Adrenal gland (tissue), 12 donors: ENCODE results near the gene FMNL2. TPM values are rescaled to one million over a fixed set of nuclear protein-coding genes. Genes with fewer than 3 reads are reported as not detected.
"Not testable (repeated sequence)": the region's sequence is repeated elsewhere in the genome, so short reads cannot be mapped to it uniquely, and the experiment has no call there.

Source experiments
- DNase-seq, 7 donors: peaks; one replicate each; pipeline ENCODE4 v3.0.0-alpha.2; 2019 to 2020
- H3K27ac ChIP-seq, 5 donors: fragments of 200-600 bp; sonication (generic) in 4 of 5; 1 replicate in 3 of 5; 2 replicates in 2 of 5; pipeline versions ENCODE4 v1.5.1 to v1.8.0; 2016 to 2020; ENCODE audit warnings: mild to moderate bottlenecking in 1 of 5
- H3K27me3 ChIP-seq: fragments of 200-600 bp; 2 replicates; pipeline ENCODE4 v1.8.0; 2021
- H3K36me3 ChIP-seq, 2 donors: fragments of 200-600 bp; replicated peaks in 1 of 2; 1 replicate in 1 of 2; 2 replicates in 1 of 2; pipeline versions ENCODE4 v1.5.1 to v1.8.0; 2018 to 2022
- H3K4me1 ChIP-seq, 2 donors: fragments of 200-600 bp; replicated peaks in 1 of 2; 1 replicate in 1 of 2; 2 replicates in 1 of 2; pipeline versions ENCODE4 v1.5.1 to v1.8.0; 2018 to 2021
- H3K4me3 ChIP-seq, 4 donors: fragments of 200-600 bp; sonication (generic) in 3 of 4; one replicate each; pipeline ENCODE4 v1.5.1; 2016 to 2018
- H3K9me3 ChIP-seq, 3 donors: fragments of 200-600 bp; sonication (generic) in 1 of 3; replicated peaks in 1 of 3; 1 replicate in 2 of 3; 2 replicates in 1 of 3; pipeline versions ENCODE4 v1.5.1 to v1.8.0; 2016 to 2021
- POLR2A ChIP-seq, 2 donors: fragments of 450-650 bp; IDR thresholded peaks; one replicate each; pipeline ENCODE4 v1.6.1; 2017; ENCODE audit warnings: antibody characterized with exemption in 2 of 2, mild to moderate bottlenecking in 2 of 2, moderate library complexity in 1 of 2
- WGBS, 4 donors: extraction: QIAGEN DNeasy Blood & Tissue Kit in 2 of 4; methylation state at CpG; one replicate each; pipeline versions ENCODE4 v1.1.5 to v1.1.7; 2013 to 2017; 5-methylcytosine and 5-hydroxymethylcytosine counted together
- intact Hi-C, 2 donors: fragments of 100-400 bp; cut with DNase I; formaldehyde crosslinking; loops; one replicate each; pipeline versions ENCODE4 v1.14.1 to v1.15.0; 2022 to 2023
- polyA plus RNA-seq, 3 donors: library from polyadenylated mRNA; stranded (reverse); fragments of 200-250 nt in 2 of 3; fragments of 350-450 nt in 1 of 3; fragmentation: Illumina TruSeq in 1 of 3; extraction: RNeasy Lipid Tissue Mini Kit (QIAGEN cat#74804) in 1 of 3; gene quantifications; one replicate each; pipeline ENCODE4 v1.2.3, GENCODE V29; 2013 to 2014
- total RNA-seq, 9 donors: library from RNA; depleted of rRNA in 4 of 9; stranded (reverse); fragments of >200 nt in 4 of 9; fragments of 120-200 nt in 1 of 9; fragmentation: NEBNext Ultra II Directional in 1 of 9; extraction: Animal tissue kit (Norgen Biotek cat#: 25700) in 1 of 9; gene quantifications; one replicate each; pipeline versions ENCODE4 v1.1.0 to v1.2.4, GENCODE V29; 2013 to 2023
- TF ChIP-seq, protein P1 (sequence below), 6 experiments: fragments of 450-650 bp in 4 of 6; fragments of 200-600 bp in 2 of 6; sonication (generic) in 1 of 6; IDR thresholded peaks; 1 replicate in 5 of 6; 2 replicates in 1 of 6; pipeline versions ENCODE4 v1.5.1 to v1.8.0; 2016 to 2021; ENCODE audit warnings: antibody characterized with exemption in 6 of 6, mild to moderate bottlenecking in 2 of 6, moderate library complexity in 1 of 6
- donor health status: healthy with polysubstance abuse.
- donor health status: Bipolar disorder and iron deficiency.
- donor health status: DM: yes; HTN: yes; CAD: no.
- donor health status: DM: no; HTN: no; CAD: no.
- donor health status: DM: no; HTN: no; CAD: no.
- donor health status: DM: yes; HTN: yes; CAD: no.

The FMNL2 gene
- total and polyA plus RNA-seq, 12 donors = 23.5 to 54.2 (median 36.7) TPM

- WGBS, 4 donors = 77 to 81% (median 78%) methylated on average over 12 of the region's 12 CpGs
- peak overlapping the region in 1 of 5 donors; percentile 11 for H3K27ac ChIP-seq
- TF ChIP-seq, protein P1, sequence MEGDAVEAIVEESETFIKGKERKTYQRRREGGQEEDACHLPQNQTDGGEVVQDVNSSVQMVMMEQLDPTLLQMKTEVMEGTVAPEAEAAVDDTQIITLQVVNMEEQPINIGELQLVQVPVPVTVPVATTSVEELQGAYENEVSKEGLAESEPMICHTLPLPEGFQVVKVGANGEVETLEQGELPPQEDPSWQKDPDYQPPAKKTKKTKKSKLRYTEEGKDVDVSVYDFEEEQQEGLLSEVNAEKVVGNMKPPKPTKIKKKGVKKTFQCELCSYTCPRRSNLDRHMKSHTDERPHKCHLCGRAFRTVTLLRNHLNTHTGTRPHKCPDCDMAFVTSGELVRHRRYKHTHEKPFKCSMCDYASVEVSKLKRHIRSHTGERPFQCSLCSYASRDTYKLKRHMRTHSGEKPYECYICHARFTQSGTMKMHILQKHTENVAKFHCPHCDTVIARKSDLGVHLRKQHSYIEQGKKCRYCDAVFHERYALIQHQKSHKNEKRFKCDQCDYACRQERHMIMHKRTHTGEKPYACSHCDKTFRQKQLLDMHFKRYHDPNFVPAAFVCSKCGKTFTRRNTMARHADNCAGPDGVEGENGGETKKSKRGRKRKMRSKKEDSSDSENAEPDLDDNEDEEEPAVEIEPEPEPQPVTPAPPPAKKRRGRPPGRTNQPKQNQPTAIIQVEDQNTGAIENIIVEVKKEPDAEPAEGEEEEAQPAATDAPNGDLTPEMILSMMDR (IDR thresholded peaks at IDR 0.05) = no peak
- TF ChIP-seq POLR2A (IDR thresholded peaks at IDR 0.05) = no peak
- H3K4me3 ChIP-seq = no peak overlapping the region
- no peaks in the 10 kb centered on the region for H3K36me3 ChIP-seq
- DNase-seq = no peak
- intact Hi-C loops = no loop called here
- no peaks in the 10 kb centered on the region for H3K27me3 ChIP-seq
- no peaks in the 10 kb centered on the region for H3K9me3 ChIP-seq
- H3K4me1 ChIP-seq = peaks cover 18 to 33% of the 10 kb centered on the region in 2 donors
Observed at GRCh38 chr2:152470861-152471854, 136.2 kb downstream of the FMNL2 start.

DNA sequence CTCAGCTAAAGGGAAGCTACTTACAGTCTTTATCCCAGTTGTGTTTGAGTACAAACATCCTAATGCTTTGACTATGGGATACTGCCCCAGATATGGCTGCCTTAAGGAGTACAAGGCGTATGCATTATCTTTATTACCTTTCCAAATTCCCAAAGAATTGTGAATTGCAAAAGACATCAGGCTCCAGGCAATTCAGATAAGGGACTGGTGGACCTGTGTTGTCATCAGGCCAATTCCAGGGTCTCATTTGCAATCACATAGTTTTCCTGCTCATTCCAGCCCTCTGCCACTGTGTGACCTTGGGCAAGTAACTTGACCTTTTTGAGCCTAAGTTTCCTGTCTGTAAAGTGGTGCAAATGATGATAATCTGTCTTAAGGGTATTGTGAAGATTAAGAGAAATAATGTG, 137.5 kb downstream of the FMNL2 start:
- Histone ChIP-seq H3K36me3 (no peaks in the 10 kb centered on the region), H3K4me3 (no peak overlapping the region), H3K27ac (no peak overlapping the region), H3K4me1 (peaks cover 5 to 29% of the 10 kb centered on the region in 2 donors), H3K9me3 (no peaks in the 10 kb centered on the region), H3K27me3 (no peaks in the 10 kb centered on the region)
- no peak for DNase-seq
- no peak for TF ChIP-seq POLR2A (IDR thresholded peaks at IDR 0.05)
- TF ChIP-seq, protein P1 (IDR thresholded peaks at IDR 0.05) = no peak
- intact Hi-C loops = no loop called here
- whole genome bisulfite sequencing, 4 donors = 71 to 94% (median 87%) methylated on average over 1 of the region's 1 CpG

- 91 to 100% (median 94%) methylated on average over 1 of the region's 1 CpG for WGBS, 4 donors
- TF ChIP-seq, protein P1 (IDR thresholded peaks at IDR 0.05) = no peak
- no peak for TF ChIP-seq POLR2A (IDR thresholded peaks at IDR 0.05)
- no peak overlapping the region for H3K4me3 ChIP-seq
- H3K4me1 ChIP-seq = peaks cover 0 to 27% of the 10 kb centered on the region in 2 donors
- H3K9me3 ChIP-seq = no peaks in the 10 kb centered on the region
- intact Hi-C loops = no loop called here
- H3K27ac ChIP-seq = no peak overlapping the region
- H3K27me3 ChIP-seq = no peaks in the 10 kb centered on the region
- DNase-seq = no peak
- no peaks in the 10 kb centered on the region for H3K36me3 ChIP-seq
Observed at GRCh38 chr2:152473151-152473857, 138.3 kb downstream of the FMNL2 start.

GRCh38 chr2:152474523-152474922, 139.5 kb downstream of the FMNL2 start:
- H3K9me3 ChIP-seq, H3K4me3 ChIP-seq, intact Hi-C loops, DNase-seq, H3K27ac ChIP-seq, H3K36me3 ChIP-seq, H3K27me3 ChIP-seq: not testable (repeated sequence)
- H3K4me1 ChIP-seq = peaks cover 0 to 25% of the 10 kb centered on the region in 2 donors
- 83 to 88% (median 86%) methylated on average over 5 of the region's 5 CpGs for WGBS, 4 donors
